Kidney capillary endothelial cell (primary cell): ENCODE measurements around the gene WNT8B.

ENCODE experiments used
- DNase-seq: peaks from one replicate; pipeline ENCODE4 v3.0.0-alpha.2; 2018; ENCODE audit warnings: low spot score

The WNT8B gene

DNA sequence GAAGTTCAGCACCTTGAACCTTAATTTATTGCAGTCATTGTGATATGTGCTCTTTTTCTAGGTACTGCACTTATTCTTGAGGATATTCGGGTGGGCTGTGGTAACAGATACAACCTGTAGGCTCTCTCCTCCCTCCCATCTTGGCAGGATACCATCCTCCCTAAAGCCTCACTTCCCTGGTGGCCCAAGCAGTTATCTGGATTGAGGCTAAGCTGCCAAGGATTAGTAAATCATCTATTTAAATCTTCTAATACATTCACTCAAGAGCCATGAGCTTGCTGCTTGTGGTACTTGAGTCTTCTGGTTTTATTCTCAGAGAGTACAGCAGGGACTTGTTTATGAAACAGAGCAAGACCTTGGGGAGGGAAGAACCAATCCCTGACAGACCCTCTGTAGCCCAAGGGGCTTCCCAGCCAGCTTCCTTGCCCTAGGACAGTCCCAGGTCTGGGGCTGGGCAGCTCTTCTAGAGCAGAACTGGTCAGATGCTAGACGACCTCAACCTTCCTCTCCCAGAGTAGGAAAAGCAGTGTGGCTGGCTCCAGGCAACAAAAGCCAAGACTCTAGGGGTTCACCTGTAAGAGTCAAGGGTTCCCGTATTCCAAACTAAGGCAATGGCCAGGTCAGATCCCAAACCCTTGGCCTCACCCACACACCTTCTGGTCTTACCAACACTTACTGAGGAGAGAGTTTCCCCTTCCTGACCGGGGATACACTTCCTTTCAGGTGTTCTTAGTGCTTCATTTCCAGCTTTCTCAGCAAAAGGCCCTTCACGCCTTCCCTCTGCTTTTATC, 21.3 kb downstream of the WNT8B start:
- no peak for DNase-seq

DNA sequence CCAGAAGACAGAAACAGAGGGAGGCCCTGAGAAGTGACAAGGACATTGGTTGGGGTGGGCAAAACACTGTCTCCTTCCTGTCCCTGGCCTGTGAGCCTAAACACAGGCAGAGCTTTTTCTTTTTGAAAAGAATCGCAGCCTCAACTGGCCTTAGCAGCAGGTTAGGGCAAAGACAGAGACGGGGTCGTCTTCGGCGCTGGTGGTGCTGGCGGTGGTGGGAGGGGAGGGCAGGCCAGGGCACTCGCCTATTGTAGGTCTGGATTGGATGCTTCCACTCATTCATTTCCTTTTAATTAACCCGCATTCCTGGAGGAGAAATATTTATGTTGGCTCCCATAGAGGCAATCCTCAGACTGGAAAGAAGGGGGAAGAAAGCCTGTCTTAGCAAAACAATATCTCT, 22.6 kb downstream of the WNT8B start:
- DNase-seq: no peak

DNA sequence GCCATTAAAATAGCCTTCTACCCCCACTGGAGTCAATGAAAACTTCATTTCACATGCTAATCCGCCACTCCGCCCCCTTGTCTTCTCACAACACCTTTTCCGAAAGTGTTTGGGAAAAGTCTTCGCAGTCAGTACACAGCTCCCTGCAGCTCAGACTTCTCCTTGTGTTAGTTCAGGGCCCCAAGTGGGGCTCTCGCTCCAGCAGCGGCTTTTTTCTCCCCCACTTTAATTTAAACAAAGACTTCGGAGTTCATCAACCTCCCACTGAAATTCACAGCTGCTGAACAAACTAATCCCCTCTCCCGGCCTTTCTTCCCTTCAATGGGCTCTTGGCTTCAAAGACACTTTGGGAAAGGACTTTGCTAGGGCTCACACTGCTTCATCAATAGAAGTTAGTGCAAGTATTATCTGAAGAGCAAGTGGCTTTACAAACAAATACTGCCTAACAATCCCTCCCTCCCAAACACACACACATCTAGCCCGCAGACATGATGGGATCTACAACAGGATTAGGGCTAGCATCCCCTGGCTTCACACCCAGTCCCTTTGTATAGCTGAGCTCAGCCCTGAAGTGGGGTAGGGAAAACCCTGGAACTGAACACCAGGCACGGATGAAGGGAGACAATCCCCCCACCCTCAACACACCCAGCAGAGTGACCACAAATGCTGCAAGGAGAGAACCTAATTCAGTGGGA, 23.1 kb downstream of the WNT8B start:
- no peak for DNase-seq

DNA sequence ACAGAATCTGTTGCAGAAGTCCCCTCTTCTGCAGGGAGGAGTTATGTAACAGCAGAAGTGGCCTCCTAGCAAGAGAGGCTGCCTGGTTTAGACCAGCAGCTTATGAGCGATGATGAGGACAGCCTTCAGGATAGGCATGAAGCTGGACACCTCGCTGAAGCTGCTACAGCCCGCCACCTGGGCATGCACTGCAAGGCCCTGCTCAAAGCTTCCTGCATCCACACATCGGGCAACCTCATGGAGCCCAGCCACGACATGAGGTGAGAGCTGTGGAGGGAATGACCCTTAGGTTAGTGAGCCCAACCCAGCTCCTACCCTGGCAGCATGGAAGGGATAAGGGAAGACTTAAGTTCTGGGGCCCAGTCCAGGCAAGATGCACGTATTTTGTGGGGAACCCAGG, 24.7 kb downstream of the WNT8B start:
- DNase-seq: no peak

DNA sequence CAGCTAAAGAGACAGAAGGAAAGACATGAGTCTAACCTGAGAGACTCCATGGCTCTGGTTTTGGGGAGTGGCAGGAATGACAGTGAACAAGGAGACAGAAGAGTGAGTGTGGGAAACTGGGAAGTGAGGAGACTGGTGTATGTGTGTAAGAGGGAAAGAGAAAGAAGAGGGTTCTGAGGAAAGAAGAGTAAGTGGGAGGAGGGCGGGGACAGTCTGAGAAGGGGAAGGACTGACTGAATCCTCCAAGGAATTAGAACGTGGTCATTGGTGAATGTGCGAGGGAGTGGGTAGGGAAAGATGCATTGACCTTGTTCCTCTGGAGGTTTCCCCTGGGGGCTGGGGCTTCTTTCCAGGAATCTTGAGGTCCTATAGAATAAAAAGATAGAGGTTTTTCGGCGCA, 26.6 kb downstream of the WNT8B start:
- DNase-seq: no peak

DNA sequence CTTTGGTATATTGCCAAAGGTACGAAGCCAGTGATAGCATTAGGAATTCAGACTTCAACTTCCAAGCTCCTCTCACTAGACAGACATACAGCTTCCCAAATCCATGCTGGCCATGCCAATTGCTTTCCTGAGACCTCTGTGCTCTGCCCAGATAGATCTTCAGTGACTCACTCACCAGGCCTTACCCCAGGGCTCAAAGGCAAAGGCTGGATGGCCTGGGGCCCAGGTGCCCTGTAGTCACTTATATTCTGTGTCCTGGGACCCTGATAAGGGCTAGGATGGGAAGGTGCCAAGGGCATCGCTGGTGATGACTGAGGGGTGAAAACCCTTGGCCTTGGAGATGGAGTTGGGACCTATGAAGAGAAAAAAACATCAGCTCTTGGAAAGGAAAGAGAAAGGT, 27.7 kb downstream of the WNT8B start:
- DNase-seq: no peak

DNA sequence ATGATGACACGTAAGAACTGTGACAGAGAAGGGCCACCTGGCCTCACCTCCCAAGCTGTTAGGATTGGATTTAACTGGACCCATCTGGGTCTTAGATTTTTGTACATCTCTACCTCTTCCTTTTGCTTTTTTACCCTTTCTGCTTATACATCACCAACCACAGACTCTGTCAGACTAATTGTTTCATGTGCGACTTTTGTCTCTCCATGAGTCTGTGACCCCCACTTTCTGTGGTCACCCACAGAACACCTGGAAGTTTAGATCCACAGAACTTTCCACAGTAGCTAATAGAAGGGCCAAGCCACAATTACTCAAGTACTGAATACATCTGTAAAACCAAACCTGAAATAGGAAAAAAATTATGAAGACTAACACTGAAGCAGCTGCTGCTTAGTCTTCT, 33.8 kb downstream of the WNT8B start:
- no peak for DNase-seq

DNA sequence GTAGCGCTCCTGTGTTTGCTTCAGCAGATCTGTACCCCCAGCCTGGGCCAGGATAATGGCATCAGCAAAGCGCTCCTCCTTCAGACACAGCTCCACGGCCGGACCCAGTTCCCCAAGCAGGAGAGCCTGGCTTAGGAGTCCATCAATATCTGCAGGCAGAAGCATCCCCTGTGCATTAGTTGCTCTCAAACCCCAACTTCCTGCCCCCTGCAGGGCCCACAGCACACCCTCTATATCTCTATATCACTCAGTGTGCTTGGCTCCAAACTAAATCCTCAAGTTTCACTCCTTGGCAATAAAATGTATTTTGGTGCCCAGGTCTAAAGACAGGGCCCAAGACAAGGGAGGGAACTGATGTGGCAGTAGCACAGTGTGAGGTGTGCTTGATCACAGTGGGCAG, 35.2 kb downstream of the WNT8B start:
- no peak for DNase-seq

DNA sequence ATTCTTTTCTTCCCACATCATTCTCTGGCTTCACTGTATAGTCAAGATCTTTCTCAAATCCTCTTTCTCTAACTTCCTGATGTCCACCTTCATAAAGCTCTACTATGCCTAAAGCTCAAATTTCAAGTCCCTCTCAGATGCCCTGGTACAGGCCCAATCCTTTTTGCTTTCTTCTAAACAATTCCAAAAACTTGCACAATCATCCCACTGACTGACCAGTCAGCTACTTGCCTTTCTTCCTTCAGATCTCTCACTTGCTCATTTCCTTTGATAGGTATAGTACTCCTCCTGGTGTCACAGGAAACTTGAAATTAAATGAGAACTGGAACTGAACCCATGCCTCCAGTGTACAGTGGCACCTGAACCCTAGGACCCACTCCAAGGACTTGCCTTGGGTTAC, 38.6 kb downstream of the WNT8B start:
- DNase-seq: no peak

DNA sequence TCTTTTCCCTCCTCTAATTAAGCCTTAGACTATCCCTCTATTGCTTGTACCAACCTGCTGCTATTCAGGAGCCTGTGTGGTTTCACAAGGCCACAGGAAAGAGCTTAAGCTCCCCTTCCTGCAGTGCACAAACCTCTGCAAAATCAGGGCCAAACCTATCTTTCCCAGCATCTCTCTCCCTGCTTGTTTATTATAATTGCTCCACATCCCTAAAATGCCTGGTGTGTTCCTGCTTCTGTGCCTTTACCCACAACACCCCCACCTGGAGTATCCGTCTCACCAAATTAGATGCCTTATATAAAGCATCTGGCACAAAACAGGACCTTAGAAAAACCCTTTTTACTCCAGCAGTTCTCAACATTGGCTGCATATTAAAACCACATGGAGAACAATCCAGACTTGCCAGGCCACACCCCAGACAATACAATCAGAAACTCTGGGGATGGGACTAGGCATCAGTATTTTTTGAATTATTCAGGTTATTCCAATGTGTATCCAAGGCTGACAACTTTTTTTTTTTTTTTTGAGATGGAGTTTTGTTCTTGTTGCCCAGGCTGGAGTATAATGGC, 40.2 kb downstream of the WNT8B start:
- DNase-seq: no peak

DNA sequence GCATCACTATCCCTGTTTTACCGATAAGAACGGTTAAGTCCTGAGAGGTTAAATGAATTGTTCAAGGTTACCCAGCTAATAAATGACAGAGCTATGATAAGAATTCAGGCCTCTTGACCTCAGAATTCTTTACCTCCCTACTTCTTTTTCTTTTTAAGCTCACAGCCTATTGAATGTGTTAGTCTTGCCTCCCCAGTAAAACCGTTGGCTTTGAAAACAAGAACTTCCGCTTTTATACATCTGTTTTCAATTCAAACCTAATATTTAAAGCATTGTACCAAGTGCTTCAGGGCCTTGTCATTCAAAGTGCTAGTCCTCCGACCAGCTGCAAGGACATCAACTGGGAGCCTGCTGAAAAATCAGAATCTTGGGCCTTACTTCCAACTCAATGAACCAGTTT, 41.3 kb downstream of the WNT8B start:
- no peak for DNase-seq

DNA sequence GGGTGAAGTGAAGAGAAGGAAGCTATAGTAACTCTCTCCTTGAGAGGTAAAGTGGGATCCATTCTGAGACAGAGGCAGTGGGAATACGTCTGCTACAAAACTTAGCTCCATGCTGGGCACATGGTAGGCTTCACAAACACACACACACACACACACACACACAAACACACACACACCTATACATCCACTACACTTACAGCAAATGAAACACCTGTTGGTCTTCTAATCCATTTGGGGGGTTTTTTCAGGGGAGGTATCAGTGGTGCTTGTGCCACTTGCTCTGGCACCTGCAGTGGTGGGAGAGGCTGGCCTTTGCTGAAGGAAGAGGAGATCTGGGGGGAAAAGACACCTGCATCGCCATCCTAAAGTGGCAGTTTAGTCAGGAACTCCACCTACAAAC, 42.4 kb downstream of the WNT8B start:
- DNase-seq: no peak

DNA sequence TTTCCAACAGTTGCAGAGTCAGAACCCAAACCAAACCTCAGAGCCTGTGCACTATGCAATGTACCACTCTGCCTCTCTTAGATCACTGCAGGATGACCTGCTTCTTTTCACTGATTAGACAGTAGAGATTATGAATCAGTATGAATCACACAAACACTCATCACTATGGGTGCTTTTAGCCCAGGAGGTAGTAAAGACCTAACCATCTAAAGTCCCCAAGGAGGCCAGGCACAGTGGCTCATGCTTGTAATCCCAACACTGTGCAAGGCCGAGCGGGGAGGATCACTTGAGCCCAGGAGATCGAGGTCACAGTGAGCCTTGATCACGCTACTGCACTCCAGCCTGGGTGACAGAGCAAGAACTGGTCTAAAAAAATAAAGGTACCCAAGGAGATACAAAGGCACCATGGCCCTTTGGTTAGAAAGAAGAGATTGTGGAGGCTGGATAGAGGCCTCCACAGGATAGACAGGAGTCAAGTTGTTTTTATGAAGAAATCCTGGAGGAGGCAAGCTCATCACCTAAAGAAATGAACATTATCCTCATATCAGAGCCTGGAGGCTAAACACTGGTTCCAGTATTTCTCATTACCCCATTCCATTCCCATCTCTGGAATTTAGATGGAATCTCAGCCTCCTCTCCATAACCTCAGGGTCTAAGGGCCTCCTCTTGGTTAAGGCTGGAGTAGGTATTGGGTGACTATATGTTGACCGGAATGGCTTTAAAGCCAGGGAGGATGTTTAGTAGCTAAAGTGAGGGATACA, 44.0 kb downstream of the WNT8B start:
- no peak for DNase-seq

DNA sequence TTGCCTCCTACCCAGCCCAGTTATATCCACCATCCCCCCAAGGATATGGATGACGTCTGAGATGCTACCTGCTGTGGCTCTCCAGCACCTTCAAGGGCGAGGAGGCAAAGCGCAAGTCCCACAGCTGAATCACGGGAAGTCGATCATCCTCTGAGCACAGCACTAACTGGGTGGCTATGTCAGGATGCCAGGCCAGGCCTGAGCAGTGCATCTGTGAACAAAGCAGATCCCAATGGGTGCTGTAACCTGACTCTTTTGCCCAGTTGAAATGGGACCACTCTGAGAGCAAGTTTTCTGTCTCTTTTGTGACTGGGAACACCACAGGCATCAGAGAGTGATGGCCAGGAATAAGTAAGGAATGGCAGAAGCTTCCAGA, 44.5 kb downstream of the WNT8B start:
- no peak for DNase-seq

DNA sequence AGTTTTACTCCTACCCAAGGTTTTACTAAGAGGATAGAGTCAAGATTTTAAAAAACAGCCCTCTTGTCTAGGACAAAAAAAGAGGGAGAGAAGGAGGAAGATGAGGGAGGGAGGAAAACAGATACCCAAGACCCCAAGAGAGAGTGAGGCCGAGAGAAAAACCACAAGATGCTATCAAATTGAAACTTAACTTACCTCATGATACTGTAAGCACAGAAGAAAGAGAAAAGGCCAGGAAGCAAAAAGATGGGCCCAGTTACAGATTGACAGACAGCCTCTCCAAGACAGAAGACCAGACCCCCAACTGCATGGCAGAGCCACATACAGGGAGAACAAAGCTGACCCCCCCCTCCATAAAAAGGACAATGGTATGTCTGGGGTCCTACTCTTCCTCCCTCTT, 45.5 kb downstream of the WNT8B start:
- DNase-seq: no peak

DNA sequence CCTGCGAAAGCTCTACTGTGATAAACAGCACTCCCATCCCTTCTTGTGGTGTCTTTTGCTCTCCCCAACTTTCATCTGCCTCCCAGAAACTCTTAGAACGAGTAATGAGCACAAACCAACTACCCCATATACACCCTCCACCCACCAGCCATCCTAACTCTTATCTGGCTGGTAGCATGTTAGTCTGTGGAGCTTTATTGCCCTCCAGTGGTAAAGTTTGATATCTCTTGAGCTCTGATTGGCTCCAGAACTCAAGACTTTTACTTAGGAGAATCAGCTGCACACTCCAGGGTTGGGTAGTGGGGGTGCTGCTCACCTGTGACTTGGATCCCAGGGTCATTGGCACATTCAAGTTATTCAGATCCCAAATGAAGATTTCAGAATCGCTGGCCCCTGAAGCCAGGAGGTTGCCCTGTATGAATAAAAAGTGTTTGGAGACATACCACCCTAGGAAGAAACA, 45.9 kb downstream of the WNT8B start:
- DNase-seq: peak; percentile 62

DNA sequence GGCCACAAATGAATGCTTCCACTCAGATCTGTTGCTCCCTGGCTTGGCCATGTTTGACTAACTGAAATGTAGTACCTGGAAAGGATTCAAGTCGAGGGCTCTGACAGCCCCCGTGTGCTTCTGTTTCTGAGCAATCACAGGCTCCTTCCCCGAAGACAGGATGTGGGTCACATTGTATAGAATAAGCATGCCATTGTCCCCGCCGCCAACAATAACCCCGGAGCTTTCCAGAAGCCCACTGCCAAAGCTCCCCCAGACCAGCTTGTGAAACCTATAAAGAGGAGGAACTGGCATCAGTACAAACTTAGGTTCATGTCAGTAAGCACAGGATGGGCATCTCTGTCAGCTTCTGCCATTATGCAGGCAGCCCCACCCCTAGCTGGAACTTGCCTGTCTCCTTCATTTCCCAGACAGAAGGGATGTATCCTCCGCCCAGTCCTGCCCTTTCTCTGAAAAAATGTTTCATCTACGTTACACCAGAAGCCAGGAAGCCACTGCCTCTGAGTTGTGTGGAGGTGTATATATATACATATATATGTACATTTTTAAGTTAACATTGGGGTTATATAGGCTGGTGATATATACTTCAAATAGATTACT, 46.5 kb downstream of the WNT8B start:
- DNase-seq: no peak

DNA sequence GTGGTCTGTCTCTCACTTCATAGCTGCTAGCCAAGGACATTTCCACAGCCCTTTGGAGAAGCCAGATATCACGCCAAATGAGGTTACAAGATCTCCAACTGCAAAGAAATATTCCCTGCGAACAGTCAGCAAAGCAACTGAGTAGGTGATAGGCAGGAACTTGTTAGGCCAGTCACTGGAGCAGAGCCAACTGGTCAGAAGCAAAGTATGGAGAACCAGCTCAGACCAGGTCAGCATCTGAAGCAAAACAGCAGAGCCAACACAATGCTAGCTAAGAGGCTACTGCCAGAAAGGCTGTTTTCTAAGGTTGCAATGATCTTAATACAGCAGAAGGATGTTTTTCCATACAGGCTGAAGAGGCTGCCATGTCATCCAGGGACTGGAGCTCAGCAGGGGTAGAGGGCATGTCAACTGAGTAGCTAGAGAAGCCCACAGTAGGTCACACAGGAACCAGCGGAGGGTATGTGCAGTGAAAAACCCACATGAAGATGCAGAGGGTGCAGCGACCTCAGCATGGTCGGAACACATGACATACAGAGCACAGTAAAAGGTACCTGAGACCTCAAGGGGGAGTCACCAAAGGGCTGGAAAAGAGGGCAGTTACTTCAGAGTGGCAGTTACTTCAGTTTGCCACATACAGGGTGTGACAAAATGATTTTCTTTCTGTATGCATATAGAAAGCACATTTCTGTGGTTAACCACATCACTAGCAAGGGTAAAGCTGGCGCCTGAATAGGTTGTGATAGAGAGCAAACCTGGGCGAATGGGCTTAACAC, 47.9 kb downstream of the WNT8B start:
- DNase-seq: no peak

DNA sequence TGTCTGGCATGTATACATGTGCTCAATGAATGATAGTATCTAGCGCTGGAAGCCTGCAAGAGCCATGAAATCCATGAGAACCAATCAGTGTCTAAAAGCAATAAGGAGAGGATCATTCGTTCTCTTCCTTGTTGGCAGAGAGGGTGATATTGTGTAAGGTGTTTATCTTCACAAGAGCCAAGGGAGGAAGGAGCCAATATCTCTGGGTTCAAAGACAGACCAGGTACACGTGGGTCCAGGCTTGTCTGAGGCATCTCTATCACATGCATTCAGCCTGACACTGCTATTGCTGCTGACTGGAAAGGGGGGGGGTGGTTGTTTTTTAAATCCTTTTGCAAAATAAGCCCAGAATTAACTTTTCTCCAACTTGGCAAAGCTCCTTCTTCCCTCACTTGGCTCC, 52.8 kb downstream of the WNT8B start:
- no peak for DNase-seq

DNA sequence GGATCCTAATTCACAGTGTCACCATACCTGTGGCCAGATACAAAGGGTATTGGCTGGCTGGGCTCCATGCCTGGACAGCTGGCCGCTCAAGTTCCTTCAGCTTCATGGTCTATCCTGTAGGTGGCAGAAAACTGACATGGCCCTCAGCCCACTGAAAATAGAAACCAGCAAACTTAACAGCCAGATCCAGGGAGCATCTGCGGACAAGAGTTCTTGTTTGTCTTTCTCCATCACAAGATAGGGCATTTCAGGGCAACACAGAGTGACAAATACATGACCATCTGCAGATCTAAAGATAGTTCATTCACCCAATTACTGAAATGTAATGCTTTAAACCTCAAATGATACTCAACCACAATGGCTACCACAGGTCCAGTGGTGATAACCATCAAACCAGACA, 54.0 kb downstream of the WNT8B start:
- DNase-seq: no peak

DNA sequence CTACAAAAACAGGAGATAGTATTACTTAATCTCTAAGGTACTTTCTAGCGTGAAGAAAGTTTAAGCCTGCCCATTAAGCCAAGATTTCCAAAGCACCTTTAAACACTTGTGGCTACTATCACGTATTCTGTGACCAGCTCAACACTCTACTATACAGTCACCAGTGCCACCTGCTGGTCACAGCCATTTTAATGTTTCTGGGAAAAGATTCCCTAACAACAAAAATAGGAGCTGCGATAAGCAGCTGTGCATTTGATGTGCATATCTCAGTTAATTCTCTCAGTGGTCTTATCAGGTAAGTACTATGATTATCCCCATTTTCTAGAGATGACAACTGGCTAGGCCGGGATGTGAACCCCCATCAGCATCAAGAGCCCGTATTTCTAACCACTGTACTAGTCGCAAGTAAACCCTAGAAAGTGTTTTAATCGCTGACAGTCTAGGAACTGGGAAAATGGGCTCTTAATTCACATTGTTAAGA, 56.0 kb downstream of the WNT8B start:
- DNase-seq: peak; percentile 63
